B cell (primary cell): ENCODE data around the gene RASA1.

ENCODE experiments used
- EZH2 ChIP-seq: IDR thresholded peaks from 2 replicates; pipeline ENCODE4 v1.6.1; 2012; ENCODE audit warnings: borderline replicate concordance, low read depth, mild to moderate bottlenecking, moderate library complexity, low read length; ENCODE audit not compliant: insufficient read depth, poor library complexity, severe bottlenecking
- TF ChIP-seq, protein P1 (sequence below): fragments of 200-600 bp; IDR thresholded peaks from one replicate; pipeline ENCODE4 v1.8.0; 2022; ENCODE audit warnings: antibody characterized with exemption, mild to moderate bottlenecking

DNA sequence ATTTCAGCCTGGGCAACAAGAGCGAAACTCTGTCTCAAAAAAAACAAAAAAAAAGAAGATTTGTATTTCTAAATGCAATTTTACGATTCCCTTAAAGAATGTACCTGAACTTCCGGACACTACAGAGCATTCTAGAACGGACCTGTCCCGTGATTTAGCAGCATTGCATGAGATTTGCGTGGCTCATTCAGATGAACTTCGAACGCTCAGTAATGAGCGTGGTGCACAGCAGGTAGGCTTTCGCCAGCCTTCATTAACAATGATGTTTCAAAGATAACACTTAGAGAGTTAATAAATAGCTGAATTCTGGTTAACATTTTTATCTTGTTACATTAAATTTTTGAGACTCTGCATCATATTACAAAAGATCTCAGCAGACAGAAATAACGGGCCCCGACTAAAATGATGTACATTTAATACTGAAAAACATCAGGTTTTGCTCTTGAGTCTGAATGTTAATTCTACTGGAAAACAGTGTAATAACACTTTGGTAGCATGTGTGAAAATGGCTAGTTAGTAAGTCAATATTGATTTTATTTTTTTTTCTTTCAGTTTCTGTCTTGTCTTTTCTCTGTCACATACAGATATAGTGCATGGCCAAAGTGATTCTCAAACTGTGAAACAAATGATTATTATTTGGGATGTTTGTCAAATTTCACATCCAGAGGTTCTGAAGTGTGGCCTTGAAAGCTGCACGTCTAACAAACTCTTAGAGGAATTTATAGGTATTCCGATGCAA lies 121.8 kb downstream of the RASA1 start:
- TF ChIP-seq, protein P1, sequence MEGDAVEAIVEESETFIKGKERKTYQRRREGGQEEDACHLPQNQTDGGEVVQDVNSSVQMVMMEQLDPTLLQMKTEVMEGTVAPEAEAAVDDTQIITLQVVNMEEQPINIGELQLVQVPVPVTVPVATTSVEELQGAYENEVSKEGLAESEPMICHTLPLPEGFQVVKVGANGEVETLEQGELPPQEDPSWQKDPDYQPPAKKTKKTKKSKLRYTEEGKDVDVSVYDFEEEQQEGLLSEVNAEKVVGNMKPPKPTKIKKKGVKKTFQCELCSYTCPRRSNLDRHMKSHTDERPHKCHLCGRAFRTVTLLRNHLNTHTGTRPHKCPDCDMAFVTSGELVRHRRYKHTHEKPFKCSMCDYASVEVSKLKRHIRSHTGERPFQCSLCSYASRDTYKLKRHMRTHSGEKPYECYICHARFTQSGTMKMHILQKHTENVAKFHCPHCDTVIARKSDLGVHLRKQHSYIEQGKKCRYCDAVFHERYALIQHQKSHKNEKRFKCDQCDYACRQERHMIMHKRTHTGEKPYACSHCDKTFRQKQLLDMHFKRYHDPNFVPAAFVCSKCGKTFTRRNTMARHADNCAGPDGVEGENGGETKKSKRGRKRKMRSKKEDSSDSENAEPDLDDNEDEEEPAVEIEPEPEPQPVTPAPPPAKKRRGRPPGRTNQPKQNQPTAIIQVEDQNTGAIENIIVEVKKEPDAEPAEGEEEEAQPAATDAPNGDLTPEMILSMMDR = no peak
- TF ChIP-seq EZH2 = no peak
